HG03045 (cell line): ENCODE results near the gene MRPL50.

Experiments
- ATAC-seq: cut with Tn5 transposase; IDR thresholded peaks from one replicate; pipeline ENCODE4 v1.9.1; 2021; ENCODE audit warnings: mild to moderate bottlenecking, moderate library complexity; ENCODE audit not compliant: unreplicated experiment

The MRPL50 gene

GRCh38 chr9:101341958-101342357 is 56.5 kb downstream of the MRPL50 start:
- no peak for ATAC-seq
